ENCODE data around the gene HEXD. TPM values are rescaled to one million over a fixed set of nuclear protein-coding genes. Genes with fewer than 3 reads are reported as not detected.

The HEXD gene
- total and polyA plus RNA-seq, 2 of the 8 experiments (the other 6 are each of a cell fraction or from before 2014, with no cell fraction given) = 20.6 to 21.8 TPM

DNA sequence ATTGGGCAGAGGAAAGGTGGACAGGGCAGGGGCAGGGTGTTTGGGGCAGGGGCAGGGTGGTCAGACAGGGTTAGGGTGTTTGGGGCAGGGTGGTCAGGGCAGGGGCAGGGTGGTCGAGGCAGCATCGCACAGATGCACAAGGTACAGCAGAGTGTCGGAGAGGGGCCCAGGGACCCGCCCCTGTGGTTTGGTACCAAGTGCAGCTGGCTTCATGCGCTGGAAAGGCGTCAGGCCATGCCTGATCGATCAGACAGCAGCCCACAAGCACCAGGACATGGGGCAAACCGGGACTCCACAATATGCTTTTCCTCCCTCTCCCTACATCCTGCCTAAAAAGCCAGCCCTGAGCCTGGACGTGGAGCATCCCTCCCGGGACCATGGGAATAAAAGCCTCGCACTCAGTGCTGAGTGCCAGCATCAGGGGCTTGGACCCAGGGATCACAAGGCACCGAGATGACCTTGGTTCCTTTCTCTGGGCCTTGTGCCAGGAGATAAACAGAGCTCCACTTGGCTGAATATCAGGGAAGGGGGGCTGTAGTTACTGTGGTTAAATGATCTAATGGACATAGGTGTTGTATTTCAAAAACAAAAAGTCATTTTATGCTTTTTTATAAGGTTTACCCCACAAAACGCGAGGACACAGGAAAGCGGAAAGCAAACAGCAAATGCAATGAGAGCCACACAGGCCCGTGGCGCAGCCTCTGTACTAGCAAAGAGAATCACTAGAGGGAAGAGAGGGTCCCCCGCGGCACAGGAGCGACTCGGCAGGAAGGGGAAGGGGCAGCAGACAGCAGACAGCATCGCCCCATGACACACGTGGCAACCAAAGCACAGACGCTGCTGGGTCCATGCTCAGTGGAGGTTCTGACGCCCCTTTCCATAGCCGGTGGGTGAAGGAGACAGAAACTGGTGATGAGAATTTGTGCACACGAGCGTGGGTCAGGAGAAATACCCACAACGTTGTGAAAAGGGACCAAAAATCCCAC, 5.3 kb upstream of the HEXD start:
- Histone ChIP-seq H3K4me3 (ENCODE audit: extremely low read depth in 1 of 4, insufficient read depth in 2 of 4, low read depth in 3 of 4, low read length in 4 of 4) (no peak overlapping the region), H3K36me3 (ENCODE audit: control insufficient read depth in 2 of 4, insufficient read depth in 4 of 4, low read length in 3 of 4) (no peaks in the 10 kb centered on the region), H3K23me2 (ENCODE audit: low read depth, low read length) (peaks cover 3% of the 10 kb centered on the region), H3K4ac (replicated peaks; ENCODE audit: insufficient read length, low read depth, low read length) (no peak overlapping the region), H2BK12ac (ENCODE audit: low read depth, low read length) (no peak overlapping the region), H4K20me1 (replicated peaks in 1 of 2; ENCODE audit: control insufficient read depth in 1 of 2, insufficient read depth in 2 of 2, low read length in 2 of 2) (peaks cover 6 to 9% of the 10 kb centered on the region in 2 experiments), H3K18ac (ENCODE audit: extremely low read depth, low read length) (no peak overlapping the region), H2BK5ac (ENCODE audit: low read depth, low read length) (no peak overlapping the region), H3K79me2 (ENCODE audit: control insufficient read depth in 1 of 2, insufficient read depth in 2 of 2, low read length in 2 of 2) (no peaks in the 10 kb centered on the region), H4K91ac (replicated peaks; ENCODE audit: insufficient read length, low read length) (no peak overlapping the region), H3K14ac (ENCODE audit: insufficient read length) (no peak overlapping the region), H3K4me1 (replicated peaks in 1 of 4; ENCODE audit: control insufficient read depth in 3 of 4, insufficient read depth in 4 of 4, low read length in 3 of 4) (peaks cover 0 to 2% (median 0%) of the 10 kb centered on the region in 4 experiments; a peak in 3 of 7 replicates), H2AK5ac (ENCODE audit: low read depth, low read length) (no peak overlapping the region), H3K9me3 (ENCODE audit: insufficient read depth in 2 of 2, low read depth in 1 of 2, low read length in 1 of 2) (no peaks in the 10 kb centered on the region), H3K27ac (ENCODE audit: low read depth, low read length) (no peak overlapping the region), H4K5ac (ENCODE audit: insufficient read length, low read depth, low read length) (no peak overlapping the region), H3K27me3 (replicated peaks in 1 of 4; ENCODE audit: control insufficient read depth in 3 of 4, extremely low read depth in 1 of 4, insufficient read depth in 3 of 4, low read length in 3 of 4) (no peaks in the 10 kb centered on the region), H3K56ac (replicated peaks; ENCODE audit: insufficient read length, low read depth, low read length) (no peak overlapping the region), H2BK120ac (replicated peaks; ENCODE audit: low read depth, low read length) (no peak overlapping the region), H4K8ac (ENCODE audit: extremely low read depth, insufficient read depth, low read length) (no peak overlapping the region), H3K23ac (ENCODE audit: insufficient read length) (no peak overlapping the region), H2BK15ac (ENCODE audit: low read length) (no peak overlapping the region), H3K9ac (replicated peaks in 1 of 4; ENCODE audit: extremely low read depth in 1 of 4, low read depth in 3 of 4, low read length in 3 of 4) (no peak overlapping the region), H2BK20ac (ENCODE audit: low read length) (no peak overlapping the region), H3K79me1 (ENCODE audit: low read depth, low read length) (peaks cover 2% of the 10 kb centered on the region; the same call in 1 of the 2 replicates), H3K4me2 (ENCODE audit: insufficient read depth in 1 of 2, low read depth in 2 of 2, low read length in 2 of 2) (no peak overlapping the region), H2AFZ (ENCODE audit: low read length) (no peak overlapping the region)
- FAIRE-seq (no peak), DNase-seq (ENCODE audit: low read depth in 1 of 2, low spot score in 2 of 2) (no peak)
- 86% methylated on average over 29 of the region's 29 CpGs; no CpG with 5 or more reads in 1 of the 2 experiments for WGBS, 2 experiments (ENCODE audit: extremely low coverage in 1 of 2, insufficient coverage in 1 of 2, insufficient read length in 1 of 2, insufficient replicate concordance in 2 of 2, low coverage in 1 of 2, low lambda C conversion rate in 2 of 2, missing lambda C conversion rate in 1 of 2)
- CTCF ChIA-PET (ENCODE audit: partially characterized antibody) = interaction anchor here (0.6 to 1.3 kb wide), 6 partner anchors 10 to 590 kb away, joined by 3 to 5 read pairs (median 3); no protein-coding TSS in a partner anchor
- POLR2A ChIA-PET (ENCODE audit: partially characterized antibody) = interaction anchor here (0.6 to 1.5 kb wide), 2 partner anchors 22 to 28 kb away, joined by 4 read pairs; no protein-coding TSS in a partner anchor
- TF ChIP-seq BACH1 (IDR thresholded peaks at IDR 0.05; ENCODE audit: low read length) = no peak
- TF ChIP-seq SP2 (IDR thresholded peaks at IDR 0.05; ENCODE audit: low read length) = no peak
- TF ChIP-seq CHD1 (IDR thresholded peaks at IDR 0.05; ENCODE audit: low read depth, low read length) = no peak
- TF ChIP-seq POU5F1 (IDR thresholded peaks at IDR 0.05; ENCODE audit: low read depth, low read length) = no peak
- TF ChIP-seq CTCF (IDR thresholded peaks at IDR 0.05; ENCODE audit: control extremely low read depth in 1 of 3, insufficient read depth in 1 of 3, low read depth in 1 of 3, low read length in 3 of 3) = no peak
- no peak for TF ChIP-seq SAP30 (IDR thresholded peaks at IDR 0.05; ENCODE audit: insufficient read depth, insufficient replicate concordance, low read length)
- TF ChIP-seq BCL11A (IDR thresholded peaks at IDR 0.05; ENCODE audit: low read depth in 2 of 2, low read length in 2 of 2) = no peak
- no peak for TF ChIP-seq GTF2F1 (IDR thresholded peaks at IDR 0.05; ENCODE audit: borderline replicate concordance, low read depth, low read length)
- no peak for TF ChIP-seq SIX5 (IDR thresholded peaks at IDR 0.05; ENCODE audit: low read depth, low read length)
